SK-N-SH (cell line): ENCODE data around the gene ATXN10. TPM values are rescaled to one million over a fixed set of nuclear protein-coding genes. Genes with fewer than 3 reads are reported as not detected.

Experiments
- CTCF ChIA-PET: fragments of 300-600, 350-600 bp; formaldehyde crosslinking; extraction: SDS; loops from one replicate; lab custom pipeline; 2021; lab: Yijun Ruan, JAX
- POLR2A ChIA-PET: fragments of 350-600 bp; sonication (Branson Sonifier 250); formaldehyde crosslinking; extraction: SDS; loops from one replicate; lab custom pipeline; 2020; ENCODE audit warnings: antibody characterized with exemption, inconsistent platforms; lab: Yijun Ruan, JAX
- DNase-seq: peaks from one replicate; pipeline ENCODE4 v3.0.0; 2012
- H2AFZ ChIP-seq: fragments of 200-600 bp; sonication (generic); 2 replicates; pipeline ENCODE4 v1.8.1; 2016; ENCODE audit warnings: antibody characterized with exemption, mild to moderate bottlenecking, low read depth
- H3F3A ChIP-seq: fragments of 200-600 bp; sonication (generic); replicated peaks from 2 replicates; pipeline ENCODE3; 2016; ENCODE audit warnings: antibody characterized with exemption, mild to moderate bottlenecking; ENCODE audit not compliant: insufficient read depth
- H3K27ac ChIP-seq, 2 experiments: fragments of 200-500 bp in 1 of 2; fragments of 200-600 bp in 1 of 2; sonication (Bioruptor generic) in 1 of 2; sonication (generic), shearing (Covaris generic) in 1 of 2; 2 replicates each; pipeline versions ENCODE4 v1.5.1 to v1.6.1; 2014 to 2016; ENCODE audit warnings: low read depth in 2 of 2, inconsistent platforms in 1 of 2, low read length in 1 of 2, mild to moderate bottlenecking in 1 of 2, mixed read lengths in 1 of 2
- H3K27me3 ChIP-seq: fragments of 200-600 bp; sonication (generic), shearing (Covaris generic); 2 replicates; pipeline ENCODE4 v1.6.1; 2016; ENCODE audit warnings: mixed run types; ENCODE audit not compliant: insufficient read depth
- H3K36me3 ChIP-seq, 2 experiments: fragments of 200-500 bp in 1 of 2; fragments of 200-600 bp in 1 of 2; sonication (Bioruptor generic) in 1 of 2; sonication (generic) in 1 of 2; replicated peaks in 1 of 2; 2 replicates each; pipeline versions ENCODE3 to v1.5.1; 2014 to 2016; ENCODE audit warnings: low read length in 1 of 2, mild to moderate bottlenecking in 1 of 2; ENCODE audit not compliant: insufficient read depth in 2 of 2, control insufficient read depth in 1 of 2
- H3K4me1 ChIP-seq, 2 experiments: fragments of 200-500 bp in 1 of 2; fragments of 200-600 bp in 1 of 2; sonication (Bioruptor generic) in 1 of 2; sonication (generic), shearing (Covaris generic) in 1 of 2; 2 replicates each; pipeline versions ENCODE4 v1.5.1 to v1.6.1; 2014 to 2016; ENCODE audit warnings: low read depth in 1 of 2, low read length in 1 of 2, mixed run types in 1 of 2; ENCODE audit not compliant: insufficient read depth in 2 of 2, control insufficient read depth in 1 of 2
- H3K4me2 ChIP-seq: fragments of 200-600 bp; sonication (generic), shearing (Covaris generic); 2 replicates; pipeline ENCODE4 v1.6.1; 2017; ENCODE audit warnings: mixed run types
- H3K4me3 ChIP-seq, 2 experiments: fragments of 200-500 bp in 1 of 2; fragments of 200-600 bp in 1 of 2; sonication (Bioruptor generic) in 1 of 2; sonication (generic), shearing (Covaris generic) in 1 of 2; 2 replicates each; pipeline versions ENCODE4 v1.5.1 to v1.8.1; 2014 to 2016; ENCODE audit warnings: low read depth in 2 of 2, inconsistent platforms in 1 of 2, low read length in 1 of 2, mild to moderate bottlenecking in 1 of 2, mixed read lengths in 1 of 2, moderate library complexity in 1 of 2
- H3K79me2 ChIP-seq: fragments of 200-600 bp; sonication (generic); 2 replicates; pipeline ENCODE4 v1.8.1; 2017; ENCODE audit warnings: mild to moderate bottlenecking; ENCODE audit not compliant: insufficient read depth
- H3K9ac ChIP-seq: fragments of 200-600 bp; sonication (generic); 2 replicates; pipeline ENCODE4 v1.6.1; 2017; ENCODE audit warnings: mixed run types
- H3K9me2 ChIP-seq: fragments of 200-600 bp; sonication (generic); 2 replicates; pipeline ENCODE4 v1.6.1; 2017; ENCODE audit warnings: mixed run types
- H3K9me3 ChIP-seq: fragments of 200-600 bp; sonication (generic); 2 replicates; pipeline ENCODE4 v1.6.1; 2017; ENCODE audit warnings: mixed run types, mild to moderate bottlenecking, moderate library complexity
- H4K20me1 ChIP-seq: fragments of 200-600 bp; sonication (generic); 2 replicates; pipeline ENCODE4 v1.6.1; 2017; ENCODE audit warnings: mild to moderate bottlenecking, mixed run types; ENCODE audit not compliant: insufficient read depth
- CHD2 ChIP-seq: fragments of 150-350 bp; IDR thresholded peaks from 2 replicates; pipeline ENCODE4 v1.6.1; 2018; ENCODE audit warnings: low read length; ENCODE audit not compliant: partially characterized antibody
- CTCF ChIP-seq: fragments of 200-600 bp; sonication (generic); IDR thresholded peaks from 2 replicates; pipeline ENCODE4 v1.6.1; 2017; ENCODE audit warnings: antibody characterized with exemption, mild to moderate bottlenecking, moderate library complexity
- FOSL2 ChIP-seq: IDR thresholded peaks from 2 replicates; pipeline ENCODE4 v1.4.0; 2012; ENCODE audit warnings: low read depth, mild to moderate bottlenecking, moderate library complexity, borderline replicate concordance
- FOXJ3 ChIP-seq: sonication (generic); formaldehyde crosslinking; IDR thresholded peaks from 2 replicates; pipeline ENCODE4 v1.5.1; 2020; ENCODE audit warnings: mild to moderate bottlenecking, missing genetic modification reagents
- FOXM1 ChIP-seq: IDR thresholded peaks from 2 replicates; pipeline ENCODE4 v1.4.0; 2012; ENCODE audit warnings: low read depth, mild to moderate bottlenecking
- GATA2 ChIP-seq: sonication (generic); formaldehyde crosslinking; IDR thresholded peaks from 2 replicates; pipeline ENCODE4 v1.5.0; 2020; ENCODE audit warnings: mild to moderate bottlenecking, missing genetic modification reagents
- IRF3 ChIP-seq: fragments of 150-350 bp; IDR thresholded peaks from 2 replicates; pipeline ENCODE4 v1.6.1; 2016; ENCODE audit warnings: mild to moderate bottlenecking, low read depth, low read length
- NRF1 ChIP-seq: IDR thresholded peaks from 2 replicates; pipeline ENCODE4 v1.6.1; 2012; ENCODE audit warnings: low read depth, mild to moderate bottlenecking, low read length
- PBX3 ChIP-seq: IDR thresholded peaks from 2 replicates; pipeline ENCODE4; 2012
- POLR2AphosphoS5 ChIP-seq: IDR thresholded peaks from 2 replicates; pipeline ENCODE4 v1.6.1; 2012; ENCODE audit warnings: low read depth, low read length
- RCOR1 ChIP-seq: fragments of 150-350 bp; IDR thresholded peaks from 2 replicates; pipeline ENCODE4 v1.6.1; 2017; ENCODE audit warnings: antibody characterized with exemption, low read length
- REST ChIP-seq: IDR thresholded peaks from 2 replicates; pipeline ENCODE4 v1.6.1; 2012; ENCODE audit warnings: mild to moderate bottlenecking, low read depth, low read length, moderate library complexity
- RXRA ChIP-seq: IDR thresholded peaks from 2 replicates; pipeline ENCODE4 v1.4.0; 2012; ENCODE audit warnings: low read depth, mild to moderate bottlenecking, borderline replicate concordance
- SIN3A ChIP-seq: IDR thresholded peaks from 2 replicates; pipeline ENCODE4 v1.6.1; 2012; ENCODE audit warnings: low read depth, mild to moderate bottlenecking, low read length, moderate library complexity, borderline replicate concordance
- SMC3 ChIP-seq: IDR thresholded peaks from 2 replicates; pipeline ENCODE4 v1.6.1; 2012; ENCODE audit warnings: low read depth, low read length, improper control_type of control experiment
- TAF1 ChIP-seq: IDR thresholded peaks from 2 replicates; pipeline ENCODE4 v1.6.1; 2012; ENCODE audit warnings: low read depth, mild to moderate bottlenecking, low read length, moderate library complexity, borderline replicate concordance
- TEAD4 ChIP-seq: IDR thresholded peaks from 2 replicates; pipeline ENCODE4 v1.4.0; 2012; ENCODE audit warnings: mild to moderate bottlenecking, borderline replicate concordance; ENCODE audit not compliant: insufficient read depth
- USF1 ChIP-seq: IDR thresholded peaks from 2 replicates; pipeline ENCODE4 v1.4.0; 2012; ENCODE audit warnings: low read depth, borderline replicate concordance
- WGBS: methylation state at CpG from one replicate; pipeline ENCODE4 v1.1.6; 2017; ENCODE audit warnings: low lambda C conversion rate; 5-methylcytosine and 5-hydroxymethylcytosine counted together
- polyA plus RNA-seq, 3 experiments: library from polyadenylated mRNA; depleted of rRNA; stranded (reverse); fragments of >200 nt; gene quantifications; 2 replicates each; pipeline ENCODE4 v1.2.3, GENCODE V29; 2012

ATXN10 gene
- polyA plus RNA-seq, 1 of the 3 experiments (the other 2 are of a cell fraction): 202 TPM

- DNase-seq: no peak
- Histone ChIP-seq H3K4me3 (no peak overlapping the region), H3K9ac (no peak overlapping the region), H3K27ac (peak overlapping the region in 1 of 2 experiments; percentile 77; a peak in 2 of 4 replicates), H3K27me3 (no peaks in the 10 kb centered on the region), H3K9me2 (no peaks in the 10 kb centered on the region), H3K36me3 (peaks cover 26% of the 10 kb centered on the region in 2 experiments)
- POLR2A ChIA-PET: no interaction called here
- no peak for TF ChIP-seq FOXJ3 (CRISPR knock-in tag)
- TF ChIP-seq REST: no peak
- no peak for TF ChIP-seq TEAD4
- TF ChIP-seq SMC3: no peak
- no peak for TF ChIP-seq SIN3A
- no peak for TF ChIP-seq RXRA
- no peak for TF ChIP-seq FOXM1
- no peak for TF ChIP-seq NRF1
- TF ChIP-seq TAF1: no peak
- TF ChIP-seq CTCF: no peak
- no peak for TF ChIP-seq CHD2
- no peak for TF ChIP-seq FOSL2
- no peak for TF ChIP-seq RCOR1
- TF ChIP-seq GATA2 (CRISPR knock-in tag): no peak
- TF ChIP-seq PBX3: no peak
- TF ChIP-seq IRF3: no peak
- TF ChIP-seq POLR2AphosphoS5: no peak
- TF ChIP-seq USF1: no peak
- TF ChIP-seq, all 33 proteins: peak for 0
- WGBS: 100% methylated on average over 2 of the region's 2 CpGs
- Histone ChIP-seq H3K4me2 (no peak overlapping the region), H2AFZ (no peak overlapping the region), H3K9me3 (no peaks in the 10 kb centered on the region), H4K20me1 (peaks cover 51% of the 10 kb centered on the region; the same call in 1 of the 2 replicates), H3K4me1 (peaks cover 23 to 55% of the 10 kb centered on the region in 2 experiments), H3K79me2 (peaks cover 92% of the 10 kb centered on the region), H3F3A (peaks cover 55% of the 10 kb centered on the region)
- CTCF ChIA-PET: interaction anchor here (1.1 to 1.4 kb wide), 3 partner anchors 10 to 112 kb away, joined by 3 to 5 read pairs (median 3); no protein-coding TSS in a partner anchor
Observed at GRCh38 chr22:45690008-45690407, 18.4 kb downstream of the ATXN10 start.
